ENCODE measurements around the gene CXCR4.

Gene CXCR4

GRCh38 chr2:136067459-136067858 is 50.5 kb downstream of the CXCR4 start (continued):
- TF ChIP-seq TSHZ2 (CRISPR knock-in tag; IDR thresholded peaks at IDR 0.05): no peak
- no peak for TF ChIP-seq ISL1 (CRISPR knock-in tag; IDR thresholded peaks at IDR 0.05)
- TF ChIP-seq ZNF70 (CRISPR knock-in tag; IDR thresholded peaks at IDR 0.05): no peak

- TF ChIP-seq ZNF70 (CRISPR knock-in tag; IDR thresholded peaks at IDR 0.05) (no peak), CREB5 (CRISPR knock-in tag; IDR thresholded peaks at IDR 0.05; ENCODE audit: low read depth) (no peak), RARB (CRISPR knock-in tag; IDR thresholded peaks at IDR 0.05) (no peak), CSDC2 (CRISPR knock-in tag; IDR thresholded peaks at IDR 0.05) (no peak), ISL1 (CRISPR knock-in tag; IDR thresholded peaks at IDR 0.05) (no peak), TOX (CRISPR knock-in tag; IDR thresholded peaks at IDR 0.05; ENCODE audit: borderline replicate concordance) (no peak), ZC3H10 (CRISPR knock-in tag; IDR thresholded peaks at IDR 0.05) (no peak), ZFP30 (CRISPR knock-in tag; IDR thresholded peaks at IDR 0.05) (no peak), ARNTL (CRISPR knock-in tag; IDR thresholded peaks at IDR 0.05; ENCODE audit: borderline replicate concordance, low read depth) (no peak), ZNF565 (CRISPR knock-in tag; conservative IDR thresholded peaks at IDR 0.05; ENCODE audit: low read depth) (no peak), TCF4 (CRISPR knock-in tag; IDR thresholded peaks at IDR 0.05; ENCODE audit: borderline replicate concordance) (no peak), BACH2 (CRISPR knock-in tag; IDR thresholded peaks at IDR 0.05; ENCODE audit: borderline replicate concordance) (no peak), SNAI2 (CRISPR knock-in tag; IDR thresholded peaks at IDR 0.05) (no peak), OSR1 (CRISPR knock-in tag; IDR thresholded peaks at IDR 0.05) (no peak), PATZ1 (CRISPR knock-in tag; IDR thresholded peaks at IDR 0.05; ENCODE audit: borderline replicate concordance) (no peak), ESRRG (CRISPR knock-in tag; IDR thresholded peaks at IDR 0.05) (no peak), GLIS3 (CRISPR knock-in tag; IDR thresholded peaks at IDR 0.05) (no peak), POU6F1 (CRISPR knock-in tag; IDR thresholded peaks at IDR 0.05; ENCODE audit: borderline replicate concordance, low read depth) (no peak), PPARA (CRISPR knock-in tag; IDR thresholded peaks at IDR 0.05; ENCODE audit: borderline replicate concordance) (no peak), TSHZ2 (CRISPR knock-in tag; IDR thresholded peaks at IDR 0.05) (no peak)
- ATAC-seq: no peak
Observed at GRCh38 chr2:136065907-136066306, 52.0 kb downstream of the CXCR4 start.

GRCh38 chr2:136065384-136065783 is 52.6 kb downstream of the CXCR4 start:
- no peak for ATAC-seq
- TF ChIP-seq ZNF8 (CRISPR knock-in tag; IDR thresholded peaks at IDR 0.05) (no peak), ZFP3 (CRISPR knock-in tag; IDR thresholded peaks at IDR 0.05) (no peak), PPARA (CRISPR knock-in tag; IDR thresholded peaks at IDR 0.05; ENCODE audit: borderline replicate concordance) (no peak), ZNF70 (CRISPR knock-in tag; IDR thresholded peaks at IDR 0.05) (no peak), PATZ1 (CRISPR knock-in tag; IDR thresholded peaks at IDR 0.05; ENCODE audit: borderline replicate concordance) (no peak), ZNF565 (CRISPR knock-in tag; conservative IDR thresholded peaks at IDR 0.05; ENCODE audit: low read depth) (no peak), CSRNP3 (CRISPR knock-in tag; IDR thresholded peaks at IDR 0.05) (no peak), TCF4 (CRISPR knock-in tag; IDR thresholded peaks at IDR 0.05; ENCODE audit: borderline replicate concordance) (no peak), CSDC2 (CRISPR knock-in tag; IDR thresholded peaks at IDR 0.05) (no peak)

Measured in SK-N-SH treated with all-trans-retinoic acid at 6 μM for 48 hours (cell line).